HCT116 (cell line): ENCODE data around the gene ST6GALNAC4. TPM values are rescaled to one million over a fixed set of nuclear protein-coding genes. Genes with fewer than 3 reads are reported as not detected.

Experiments
- ATAC-seq: fragments of 200-7000 bp; cut with Tn5 transposase; 2 replicates; pipeline ENCODE4 v1.9.1; 2020; ENCODE audit warnings: mild to moderate bottlenecking, moderate library complexity
- BruUV-seq: library from RNA; stranded (reverse); fragments of 400-500 nt; replicated peaks from 2 replicates; lab custom pipeline; 2021; lab: Mats Ljungman, UMichigan
- CTCF ChIA-PET: fragments of 300-600 bp; sonication (Branson Sonifier 250); formaldehyde crosslinking; loops from one replicate; lab custom pipeline; 2021; ENCODE audit warnings: antibody characterized with exemption; lab: Charles Lee
- POLR2A ChIA-PET: fragments of 300-600, 350-600 bp; sonication (Branson Sonifier 250); formaldehyde crosslinking; loops from one replicate; lab custom pipeline; 2021; ENCODE audit warnings: antibody characterized with exemption; lab: Charles Lee
- RAD21 ChIA-PET, 2 experiments: fragments of 300-600 bp; sonication (Branson Sonifier 250); formaldehyde crosslinking; loops; one replicate each; lab custom pipeline; 2023; ENCODE audit warnings: low total read pairs in 2 of 2; ENCODE audit not compliant: uncharacterized antibody in 2 of 2, unreplicated experiment in 2 of 2, low non-redundant PET in 1 of 2; lab: Charles Lee
- DNase-seq: peaks from one replicate; pipeline ENCODE4 v3.0.0-alpha.2; 2010; ENCODE audit warnings: low read depth, low spot score
- H2AFZ ChIP-seq: fragments of 200-600 bp; shearing (Covaris generic), sonication (generic); 2 replicates; pipeline ENCODE4 v1.6.1; 2017; ENCODE audit warnings: low read depth, mixed run types, mixed read lengths, antibody characterized with exemption, low read length; ENCODE audit not compliant: poor library complexity, severe bottlenecking
- H3K27ac ChIP-seq: 2 replicates; pipeline ENCODE4 v1.5.1; 2012; ENCODE audit warnings: low read depth, low read length
- H3K27me3 ChIP-seq: fragments of 200-600 bp; sonication (generic); 2 replicates; pipeline ENCODE4 v1.6.1; 2016; ENCODE audit warnings: mixed run types, low read length, mixed read lengths; ENCODE audit not compliant: insufficient read depth
- H3K36me3 ChIP-seq, 2 experiments: fragments of 200-500 bp in 1 of 2; fragments of 200-600 bp in 1 of 2; sonication (Bioruptor generic) in 1 of 2; sonication (generic) in 1 of 2; 2 replicates each; pipeline versions ENCODE4 v1.5.1 to v1.6.1; 2014 to 2016; ENCODE audit warnings: low read length in 2 of 2, inconsistent platforms in 1 of 2, mixed read lengths in 1 of 2, mixed run types in 1 of 2; ENCODE audit not compliant: insufficient read depth in 2 of 2, control insufficient read depth in 1 of 2
- H3K4me1 ChIP-seq, 2 experiments: fragments of 200-600 bp in 1 of 2; sonication (generic) in 1 of 2; 2 replicates each; pipeline versions ENCODE4 v1.5.1 to v1.6.1; 2012 to 2017; ENCODE audit warnings: low read length in 2 of 2, inconsistent platforms in 1 of 2, mild to moderate bottlenecking in 1 of 2, mixed read lengths in 1 of 2, mixed run types in 1 of 2, moderate library complexity in 1 of 2; ENCODE audit not compliant: insufficient read depth in 2 of 2, control insufficient read depth in 1 of 2
- H3K4me2 ChIP-seq: fragments of 200-600 bp; sonication (generic); 2 replicates; pipeline ENCODE4 v1.6.1; 2017; ENCODE audit warnings: mixed run types, low read length, mixed read lengths
- H3K4me3 ChIP-seq, 2 experiments: fragments of 200-600 bp in 1 of 2; sonication (generic) in 1 of 2; replicated peaks in 1 of 2; 2 replicates each; pipeline ENCODE4 v1.5.1; 2011 to 2016; ENCODE audit warnings: low read length in 2 of 2, control low read depth in 1 of 2, low read depth in 1 of 2, mild to moderate bottlenecking in 1 of 2, mixed read lengths in 1 of 2, mixed run types in 1 of 2
- H3K79me2 ChIP-seq: fragments of 200-600 bp; sonication (generic); 2 replicates; pipeline ENCODE4 v1.6.1; 2017; ENCODE audit warnings: mild to moderate bottlenecking, mixed run types, low read length, moderate library complexity, mixed read lengths; ENCODE audit not compliant: insufficient read depth
- H3K9ac ChIP-seq: fragments of 200-600 bp; sonication (generic); 2 replicates; pipeline ENCODE4 v1.6.1; 2016; ENCODE audit warnings: low read length, mixed read lengths
- H3K9me2 ChIP-seq: fragments of 200-600 bp; sonication (generic), shearing (Covaris generic); 2 replicates; pipeline ENCODE4 v1.6.1; 2017; ENCODE audit warnings: mixed run types, mild to moderate bottlenecking, moderate library complexity; ENCODE audit not compliant: insufficient read depth
- H3K9me3 ChIP-seq, 2 experiments: fragments of 200-500 bp in 1 of 2; fragments of 200-600 bp in 1 of 2; sonication (Bioruptor generic) in 1 of 2; sonication (generic) in 1 of 2; 2 replicates each; pipeline ENCODE4 v1.6.1; 2014 to 2017; ENCODE audit warnings: low read length in 2 of 2, mixed read lengths in 2 of 2, inconsistent platforms in 1 of 2, low read depth in 1 of 2, mild to moderate bottlenecking in 1 of 2, mixed run types in 1 of 2, moderate library complexity in 1 of 2; ENCODE audit not compliant: control insufficient read depth in 1 of 2, insufficient read depth in 1 of 2
- H4K20me1 ChIP-seq: fragments of 200-600 bp; sonication (generic), shearing (Covaris generic); 2 replicates; pipeline ENCODE4 v1.6.1; 2017; ENCODE audit warnings: mixed run types, mild to moderate bottlenecking, moderate library complexity; ENCODE audit not compliant: insufficient read depth
- ATF3 ChIP-seq: IDR thresholded peaks from 2 replicates; pipeline ENCODE4 v1.6.1; 2012
- EZH2 ChIP-seq: fragments of 200-600 bp; sonication (generic); IDR thresholded peaks from 2 replicates; pipeline ENCODE4 v1.6.1; 2017; ENCODE audit warnings: antibody characterized with exemption, mixed run types
- FOSL1 ChIP-seq: IDR thresholded peaks from 2 replicates; pipeline ENCODE4 v1.6.1; 2012; ENCODE audit warnings: low read depth
- JUND ChIP-seq: IDR thresholded peaks from 2 replicates; pipeline ENCODE4 v1.6.1; 2012
- POLR2A ChIP-seq: IDR thresholded peaks from 2 replicates; pipeline ENCODE4 v1.7.0; 2011; ENCODE audit warnings: borderline replicate concordance; ENCODE audit not compliant: insufficient read depth, insufficient read length; ENCODE audit errors: extremely low read depth
- POLR2AphosphoS5 ChIP-seq: IDR thresholded peaks from 2 replicates; pipeline ENCODE4 v1.6.1; 2011; ENCODE audit warnings: mild to moderate bottlenecking, low read depth, low read length, moderate library complexity
- RAD21 ChIP-seq: IDR thresholded peaks from 2 replicates; pipeline ENCODE4 v1.6.1; 2012; ENCODE audit warnings: low read depth, mild to moderate bottlenecking
- SIN3A ChIP-seq: IDR thresholded peaks from 2 replicates; pipeline ENCODE4 v1.6.1; 2012; ENCODE audit warnings: low read depth
- SP1 ChIP-seq: IDR thresholded peaks from 2 replicates; pipeline ENCODE4 v1.6.1; 2012; ENCODE audit warnings: low read depth
- SRF ChIP-seq: IDR thresholded peaks from 2 replicates; pipeline ENCODE4 v1.6.1; 2012; ENCODE audit warnings: low read depth
- TCF7L2 ChIP-seq: IDR thresholded peaks from 2 replicates; pipeline ENCODE4 v1.7.0; 2011; ENCODE audit warnings: borderline replicate concordance, inconsistent platforms; ENCODE audit not compliant: insufficient read depth, insufficient read length; ENCODE audit errors: extremely low read depth
- ZBTB33 ChIP-seq: IDR thresholded peaks from 2 replicates; pipeline ENCODE4 v1.6.1; 2011; ENCODE audit warnings: mild to moderate bottlenecking, low read length, moderate library complexity; ENCODE audit not compliant: insufficient replicate concordance; ENCODE audit errors: extremely low read depth
- intact Hi-C: fragments of 100-400 bp; cut with micrococcal nuclease; formaldehyde crosslinking; loops from 2 replicates; pipeline ENCODE4 v1.10.0; 2022
- total RNA-seq: library from RNA; stranded (reverse); gene quantifications from one replicate; pipeline ENCODE4 v1.2.1, GENCODE V29; 2021; ENCODE audit not compliant: unreplicated experiment
- TF ChIP-seq, protein P1 (sequence below): IDR thresholded peaks from 2 replicates; pipeline ENCODE4 v1.6.1; 2012; ENCODE audit warnings: low read depth

ST6GALNAC4 gene
- total RNA-seq, 1 experiment from 2014 or later = 49.4 TPM

GRCh38 chr9:127907867-127908659 is 8.8 kb downstream of the ST6GALNAC4 start:
- intact Hi-C loops = no loop called here
- no peaks in the 10 kb centered on the region for H4K20me1 ChIP-seq
- H3K9me3 ChIP-seq = no peaks in the 10 kb centered on the region
- H3K4me2 ChIP-seq = no peak overlapping the region
- H3K9me2 ChIP-seq = no peaks in the 10 kb centered on the region
- no peak for DNase-seq
- H3K4me1 ChIP-seq = peaks cover 9 to 27% of the 10 kb centered on the region in 2 experiments; a peak in 3 of 4 replicates
- H3K36me3 ChIP-seq = peaks cover 3 to 25% of the 10 kb centered on the region in 2 experiments; a peak in 1 of 4 replicates
- ChIA-PET RAD21 (no interaction called here), POLR2A (no interaction called here), CTCF (no interaction called here)
- no peaks in the 10 kb centered on the region for H3K27me3 ChIP-seq
- no peak overlapping the region for H3K27ac ChIP-seq
- TF ChIP-seq POLR2AphosphoS5 = no peak
- TF ChIP-seq, protein P1, sequence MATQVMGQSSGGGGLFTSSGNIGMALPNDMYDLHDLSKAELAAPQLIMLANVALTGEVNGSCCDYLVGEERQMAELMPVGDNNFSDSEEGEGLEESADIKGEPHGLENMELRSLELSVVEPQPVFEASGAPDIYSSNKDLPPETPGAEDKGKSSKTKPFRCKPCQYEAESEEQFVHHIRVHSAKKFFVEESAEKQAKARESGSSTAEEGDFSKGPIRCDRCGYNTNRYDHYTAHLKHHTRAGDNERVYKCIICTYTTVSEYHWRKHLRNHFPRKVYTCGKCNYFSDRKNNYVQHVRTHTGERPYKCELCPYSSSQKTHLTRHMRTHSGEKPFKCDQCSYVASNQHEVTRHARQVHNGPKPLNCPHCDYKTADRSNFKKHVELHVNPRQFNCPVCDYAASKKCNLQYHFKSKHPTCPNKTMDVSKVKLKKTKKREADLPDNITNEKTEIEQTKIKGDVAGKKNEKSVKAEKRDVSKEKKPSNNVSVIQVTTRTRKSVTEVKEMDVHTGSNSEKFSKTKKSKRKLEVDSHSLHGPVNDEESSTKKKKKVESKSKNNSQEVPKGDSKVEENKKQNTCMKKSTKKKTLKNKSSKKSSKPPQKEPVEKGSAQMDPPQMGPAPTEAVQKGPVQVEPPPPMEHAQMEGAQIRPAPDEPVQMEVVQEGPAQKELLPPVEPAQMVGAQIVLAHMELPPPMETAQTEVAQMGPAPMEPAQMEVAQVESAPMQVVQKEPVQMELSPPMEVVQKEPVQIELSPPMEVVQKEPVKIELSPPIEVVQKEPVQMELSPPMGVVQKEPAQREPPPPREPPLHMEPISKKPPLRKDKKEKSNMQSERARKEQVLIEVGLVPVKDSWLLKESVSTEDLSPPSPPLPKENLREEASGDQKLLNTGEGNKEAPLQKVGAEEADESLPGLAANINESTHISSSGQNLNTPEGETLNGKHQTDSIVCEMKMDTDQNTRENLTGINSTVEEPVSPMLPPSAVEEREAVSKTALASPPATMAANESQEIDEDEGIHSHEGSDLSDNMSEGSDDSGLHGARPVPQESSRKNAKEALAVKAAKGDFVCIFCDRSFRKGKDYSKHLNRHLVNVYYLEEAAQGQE = no peak
- TF ChIP-seq ATF3 = no peak
- TF ChIP-seq SRF = no peak
- TF ChIP-seq SP1 = no peak
- no peak for TF ChIP-seq RAD21
- TF ChIP-seq ZBTB33 = no peak
- no peak for TF ChIP-seq JUND
- no peak for TF ChIP-seq POLR2A
- no peak for TF ChIP-seq EZH2
- no peak for TF ChIP-seq SIN3A
- no peak for TF ChIP-seq TCF7L2
- no peak for TF ChIP-seq FOSL1
- BruUV-seq = no TSS peak
- no peak overlapping the region for H2AFZ ChIP-seq
- H3K79me2 ChIP-seq = peaks cover 2% of the 10 kb centered on the region; the same call in 1 of the 2 replicates
- ATAC-seq = no peak
- H3K9ac ChIP-seq = no peak overlapping the region
- no peak overlapping the region for H3K4me3 ChIP-seq
